GM18517 (cell line): ENCODE data around the gene ENTPD7.
"Not testable (repeated sequence)": the region's sequence is repeated elsewhere in the genome, so short reads cannot be mapped to it uniquely, and the experiment has no call there.

Source experiments
- ATAC-seq: cut with Tn5 transposase; IDR thresholded peaks from one replicate; pipeline ENCODE4 v1.9.1; 2021; ENCODE audit warnings: mild to moderate bottlenecking, moderate library complexity; ENCODE audit not compliant: unreplicated experiment

The ENTPD7 gene

DNA sequence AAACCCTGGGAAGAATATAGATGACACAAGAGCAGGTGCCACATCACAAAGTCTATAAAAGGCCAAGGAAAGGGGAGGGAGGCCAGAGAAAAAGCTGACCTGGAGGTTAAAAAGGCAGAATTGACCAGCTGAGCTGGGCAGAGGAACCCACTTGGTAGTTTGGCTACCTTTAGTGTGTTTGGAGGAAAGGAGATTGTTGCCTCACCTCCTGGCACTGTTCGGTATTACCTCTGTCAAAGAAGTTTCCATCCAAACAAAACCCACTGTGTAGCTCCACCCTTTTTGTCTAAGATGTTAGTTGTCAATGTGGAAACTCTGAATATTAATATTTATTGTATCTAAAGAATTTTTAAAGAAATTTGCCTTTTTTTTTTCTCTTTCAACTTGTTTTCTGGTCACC lies 23.4 kb downstream of the ENTPD7 start:
- ATAC-seq: no peak

DNA sequence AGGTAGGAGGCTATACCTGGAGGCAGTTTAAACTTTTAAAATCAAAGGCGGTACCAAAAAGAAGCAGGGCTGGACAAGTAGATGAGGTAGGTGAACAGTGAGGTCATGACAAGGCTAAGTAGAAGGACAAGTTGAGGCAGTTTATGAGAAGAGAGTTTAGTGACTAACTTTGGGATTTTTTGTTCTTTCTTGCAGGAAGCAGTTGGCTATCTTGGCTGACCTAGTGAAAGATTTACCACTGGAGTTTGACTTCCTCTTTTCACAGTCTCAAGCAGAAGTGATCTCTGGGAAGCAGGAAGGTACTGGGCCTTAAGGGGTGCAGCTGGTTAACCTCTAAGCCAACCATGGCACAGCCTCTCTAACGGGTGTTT lies 26.3 kb downstream of the ENTPD7 start:
- ATAC-seq: no peak

GRCh38 chr10:99689461-99689860 lies 30.2 kb downstream of the ENTPD7 start:
- ATAC-seq: no peak

- ATAC-seq: no peak
Measured at GRCh38 chr10:99693933-99694583, 34.7 kb downstream of the ENTPD7 start.

DNA sequence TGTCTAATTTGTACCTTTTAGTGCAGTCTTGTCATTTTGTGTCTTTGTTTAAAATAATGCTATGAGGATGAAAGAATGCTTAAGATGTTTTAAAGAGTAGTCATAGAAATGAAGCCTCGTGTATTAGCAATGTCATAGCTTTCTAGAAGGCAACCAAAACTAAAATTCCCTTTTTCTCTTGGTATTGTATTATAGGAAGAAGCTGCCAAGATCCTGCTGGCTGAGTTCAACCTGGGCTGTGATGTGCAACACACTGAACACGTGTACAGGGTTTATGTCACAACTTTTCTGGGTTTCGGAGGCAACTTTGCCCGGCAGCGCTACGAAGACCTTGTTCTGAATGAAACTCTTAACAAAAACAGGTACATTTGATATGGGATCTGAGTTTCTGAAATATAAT lies 36.5 kb downstream of the ENTPD7 start:
- ATAC-seq: no peak

DNA sequence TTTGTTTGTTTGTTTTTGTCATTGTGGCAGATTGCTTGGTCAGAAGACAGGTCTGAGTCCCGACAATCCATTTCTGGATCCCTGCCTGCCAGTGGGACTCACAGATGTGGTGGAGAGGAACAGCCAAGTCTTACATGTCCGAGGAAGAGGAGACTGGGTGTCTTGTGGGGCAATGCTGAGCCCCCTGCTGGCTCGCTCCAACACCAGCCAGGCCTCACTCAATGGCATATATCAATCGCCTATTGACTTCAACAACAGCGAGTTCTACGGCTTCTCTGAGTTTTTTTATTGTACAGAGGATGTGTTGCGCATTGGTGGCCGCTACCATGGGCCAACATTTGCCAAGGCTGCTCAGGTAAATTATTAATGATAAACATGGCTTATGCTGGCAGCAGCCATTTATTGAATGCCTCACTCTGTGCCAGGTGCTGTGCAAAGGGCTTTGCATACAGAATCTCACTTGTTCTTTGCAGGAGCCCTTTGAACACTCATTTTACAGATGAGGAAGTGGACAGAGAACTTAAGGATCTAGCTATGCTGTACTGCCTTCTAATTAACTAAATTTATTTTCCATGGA lies 39.3 kb downstream of the ENTPD7 start:
- no peak for ATAC-seq

DNA sequence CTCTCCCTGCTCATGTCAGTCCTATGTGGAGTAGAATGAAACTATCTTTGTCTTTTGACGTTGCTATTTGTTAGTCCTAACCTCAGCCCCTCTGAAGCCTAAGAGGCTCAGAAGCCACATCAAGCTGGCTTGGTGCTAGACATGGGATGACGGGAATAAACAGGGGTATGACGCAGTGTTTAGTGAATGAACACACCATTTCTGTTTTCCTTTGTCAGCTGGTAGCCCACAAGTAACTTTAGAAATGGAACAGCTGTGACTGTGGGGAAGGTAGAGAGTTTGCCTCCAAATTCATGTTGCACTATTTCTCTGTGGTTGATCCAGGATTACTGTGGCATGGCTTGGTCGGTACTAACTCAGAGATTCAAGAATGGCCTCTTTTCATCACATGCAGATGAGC lies 41.3 kb downstream of the ENTPD7 start:
- no peak for ATAC-seq

DNA sequence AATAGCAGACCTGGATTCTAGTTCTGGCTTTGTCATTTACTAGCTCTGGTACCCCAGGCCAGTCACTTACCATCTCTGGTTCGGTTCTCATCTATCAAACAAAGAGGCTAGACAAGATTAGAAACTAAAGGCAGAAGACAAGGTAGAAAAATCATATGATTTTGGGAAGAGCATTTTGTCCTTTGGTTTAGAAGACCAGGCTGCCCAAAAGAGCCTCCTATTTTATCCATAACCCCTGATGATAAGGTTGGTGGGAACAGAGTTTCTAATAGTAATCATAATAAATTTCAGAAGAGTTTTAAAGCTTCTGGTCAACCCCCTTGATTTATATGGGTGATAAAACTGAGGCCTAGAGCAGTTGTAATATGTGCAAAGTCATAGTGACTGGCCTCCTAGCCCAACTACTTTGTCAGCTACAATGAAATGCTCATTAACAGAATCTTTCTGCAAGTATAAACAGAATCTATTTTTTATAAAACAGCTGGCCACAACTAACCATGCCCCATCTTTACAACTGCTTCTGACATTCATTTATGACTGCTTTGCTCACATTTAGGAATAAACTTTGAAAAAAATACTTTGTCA lies 49.2 kb downstream of the ENTPD7 start:
- no peak for ATAC-seq

GRCh38 chr10:99709480-99710229 lies 50.3 kb downstream of the ENTPD7 start:
- ATAC-seq: peak; percentile 59

DNA sequence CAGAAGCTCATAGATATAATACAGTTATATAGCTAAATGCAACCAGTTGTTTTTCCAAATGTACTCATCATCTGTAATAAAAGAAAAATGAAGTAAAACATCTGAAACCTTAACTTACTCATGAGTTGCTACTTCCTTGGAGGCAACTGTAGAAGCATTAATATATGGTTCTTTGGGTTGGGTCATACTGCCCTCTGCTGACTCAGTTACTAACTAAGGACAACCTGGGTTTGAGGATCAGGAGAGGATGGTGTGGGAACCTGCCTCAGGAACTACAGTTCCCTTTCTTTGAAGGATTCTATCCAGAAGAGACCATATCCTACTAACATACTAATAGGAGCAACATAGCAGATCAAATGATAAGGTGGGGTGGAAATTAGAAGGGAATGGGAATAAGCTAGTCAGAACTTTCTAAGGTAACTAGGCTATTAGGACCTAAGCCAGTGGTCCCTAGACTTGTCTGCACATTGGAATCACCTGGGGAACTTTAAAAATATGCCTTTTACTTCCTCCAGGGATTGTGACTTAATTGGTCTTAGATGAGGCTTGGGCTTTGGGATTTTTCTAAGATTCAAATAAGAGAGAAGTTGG lies 51.9 kb downstream of the ENTPD7 start:
- ATAC-seq: no peak

DNA sequence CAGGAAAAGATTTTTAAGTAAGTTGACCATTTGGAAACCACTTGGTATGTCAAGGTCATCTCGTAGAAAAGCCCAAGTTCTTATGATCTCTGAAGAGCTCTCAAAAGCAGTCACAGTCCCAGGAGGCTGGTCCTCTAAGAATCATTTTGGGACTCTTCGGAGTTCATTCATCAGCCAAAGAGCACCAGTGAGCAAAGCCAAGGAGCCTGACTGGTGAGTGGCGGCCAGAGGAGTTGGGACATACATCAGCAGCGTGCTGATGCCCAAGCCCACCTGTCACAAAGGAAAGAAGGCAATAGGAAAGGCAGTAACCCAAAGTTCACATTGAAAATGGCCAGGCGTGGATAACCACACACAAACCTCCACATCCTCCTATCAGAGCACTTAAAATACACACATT lies 55.1 kb downstream of the ENTPD7 start:
- no peak for ATAC-seq

DNA sequence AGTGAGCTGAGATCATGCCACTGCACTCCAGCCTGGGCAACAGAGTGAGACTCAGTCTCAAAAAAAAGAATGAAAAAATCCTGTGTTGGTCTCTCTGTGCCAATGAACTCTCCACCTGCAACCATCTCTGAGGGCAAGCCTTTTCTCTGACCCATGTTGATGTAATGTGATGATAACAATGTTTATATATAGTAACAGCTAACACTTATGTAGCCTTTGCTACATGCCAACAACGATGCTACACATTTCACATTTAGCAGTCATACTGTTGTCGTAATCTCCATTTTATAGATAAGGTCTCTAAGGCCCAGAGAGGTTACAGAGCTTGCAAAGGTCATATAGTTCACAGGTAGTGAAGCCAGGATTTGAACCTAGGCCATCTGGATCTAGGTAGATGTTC lies 61.1 kb downstream of the ENTPD7 start:
- ATAC-seq: no peak

DNA sequence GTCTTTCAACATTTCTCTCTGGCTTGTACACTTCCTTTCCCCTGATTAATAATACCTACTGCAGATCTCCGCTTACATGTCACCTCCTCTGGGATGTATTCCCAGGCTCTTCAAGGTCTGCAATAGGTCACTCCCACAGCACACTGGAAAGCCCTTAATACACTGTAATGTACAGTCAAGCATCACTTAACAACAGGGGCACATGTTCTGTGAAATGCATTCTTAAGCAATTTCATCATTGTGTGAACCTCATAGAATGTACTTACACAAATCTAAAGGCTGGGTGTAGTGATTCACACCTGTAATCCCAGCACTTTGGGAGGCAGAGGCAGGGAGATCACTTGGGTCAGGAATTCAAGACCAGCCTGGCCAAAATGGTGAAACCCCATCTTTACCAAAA lies 70.7 kb downstream of the ENTPD7 start:
- no peak for ATAC-seq

GRCh38 chr10:99731306-99732032 lies 72.2 kb downstream of the ENTPD7 start:
- peak; percentile 42 for ATAC-seq

- ATAC-seq: peak; percentile 66
Measured at GRCh38 chr10:99732033-99732842, 72.9 kb downstream of the ENTPD7 start, which contains the start of the genes COX15 and CUTC. TSS of gene COX15 (minus strand) at chr10:99732127. CDS start at chr10:99732049, 78 bp downstream. TSS of gene CUTC (plus strand) at chr10:99732234. CDS start at chr10:99732349, 115 bp downstream.

DNA sequence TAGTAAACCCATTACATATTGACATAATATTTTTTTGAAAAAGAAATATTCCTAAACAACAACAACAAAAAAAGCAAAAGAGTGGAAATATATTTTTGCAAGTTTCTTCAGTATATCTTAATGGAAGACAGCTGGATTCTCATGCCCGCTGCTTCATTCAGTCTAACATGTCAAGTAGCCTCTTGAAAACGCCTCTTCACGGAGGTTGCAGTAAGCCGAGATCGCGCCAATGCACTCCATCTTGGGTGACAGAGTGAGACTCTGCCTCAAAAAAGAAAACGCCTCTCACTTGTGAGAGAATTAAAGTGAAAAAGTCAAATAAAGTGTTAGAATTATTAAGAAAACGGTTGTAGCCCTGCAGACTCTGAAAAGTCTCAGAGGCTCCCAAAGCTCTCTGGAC lies 74.1 kb downstream of the ENTPD7 start:
- no peak for ATAC-seq

GRCh38 chr10:99734111-99734510 lies 74.8 kb downstream of the ENTPD7 start:
- ATAC-seq: not testable (repeated sequence)

DNA sequence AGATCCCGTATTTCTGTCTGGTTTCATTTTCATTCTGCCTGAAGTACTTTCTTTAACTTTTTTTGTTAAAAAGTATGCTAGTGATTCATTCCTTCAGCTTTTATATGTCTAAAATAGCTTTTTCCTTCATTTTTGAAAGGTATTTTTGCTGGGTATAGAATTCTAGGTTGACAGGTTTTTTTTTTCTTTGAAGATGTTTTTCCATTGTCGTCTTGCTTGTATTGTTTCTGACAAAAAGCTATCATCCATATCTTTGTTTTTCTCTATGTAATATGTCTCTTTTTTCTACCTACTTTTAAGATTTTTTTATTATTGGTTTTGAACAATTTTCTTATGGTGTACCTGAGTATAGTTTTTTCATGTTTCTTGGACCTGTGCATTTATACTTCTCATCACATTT lies 81.0 kb downstream of the ENTPD7 start:
- ATAC-seq: no peak

- no peak for ATAC-seq
Measured at GRCh38 chr10:99740933-99741559, 81.7 kb downstream of the ENTPD7 start.
